NB4 (cell line): ENCODE results near the gene GRAMD4.

Experiments
- CTCF ChIP-seq: IDR thresholded peaks from one replicate; pipeline ENCODE4 v1.5.1; 2012; ENCODE audit warnings: low read depth, low read length
- MAX ChIP-seq: IDR thresholded peaks from 2 replicates; pipeline ENCODE4 v1.6.1; 2011; ENCODE audit warnings: low read depth, low read length
- MYC ChIP-seq: IDR thresholded peaks from 2 replicates; pipeline ENCODE4 v1.6.1; 2011; ENCODE audit warnings: low read depth, low read length
- POLR2A ChIP-seq: IDR thresholded peaks from 2 replicates; pipeline ENCODE4 v1.6.1; 2011; ENCODE audit warnings: mild to moderate bottlenecking; ENCODE audit not compliant: insufficient read length; ENCODE audit errors: extremely low read depth

GRCh38 chr22:46674367-46674781 lies 54.2 kb downstream of the GRAMD4 start:
- TF ChIP-seq CTCF (no peak), MAX (no peak), POLR2A (no peak), MYC (no peak)
